Spleen (tissue), 7 donors: ENCODE measurements around the gene KLK14.

Experiments
- CTCF ChIP-seq, 11 experiments: fragments of 200-600 bp in 7 of 11; fragments of 450-650 bp in 4 of 11; sonication (generic) in 4 of 11; IDR thresholded peaks in 8 of 11; conservative IDR thresholded peaks in 3 of 11; 1 replicate in 7 of 11; 2 replicates in 4 of 11; pipeline versions ENCODE4 v1.4.0 to v1.8.0; 2016 to 2021; ENCODE audit warnings: antibody characterized with exemption in 11 of 11, inconsistent platforms in 4 of 11, mild to moderate bottlenecking in 1 of 11
- POLR2A ChIP-seq, 3 donors: fragments of 450-650 bp; IDR thresholded peaks; one replicate each; pipeline ENCODE4 v1.5.1; 2017; ENCODE audit warnings: antibody characterized with exemption in 3 of 3, mild to moderate bottlenecking in 1 of 3
- POLR2AphosphoS5 ChIP-seq, 3 donors: sonication (generic); formaldehyde crosslinking; IDR thresholded peaks; one replicate each; pipeline ENCODE4 v1.5.1; 2017; ENCODE audit warnings: antibody characterized with exemption in 3 of 3
- donor health status: DM: no; HTN: no; CAD: no; lungs with moderate emphysema.
- donor health status: DM: no; HTN: no; CAD: no.
- donor health status: DM: no; HTN: no; CAD: no.

GRCh38 chr19:51123381-51123800, 40.7 kb upstream of the KLK14 start:
- TF ChIP-seq POLR2AphosphoS5 (IDR thresholded peaks at IDR 0.05) (peak in 1 of 3 donors; percentile 68), CTCF (IDR thresholded peaks at IDR 0.05 in 8 of 11, conservative IDR thresholded peaks at IDR 0.05 in 3 of 11) (no peak), POLR2A (IDR thresholded peaks at IDR 0.05) (no peak)
